Cardiac muscle cell (in vitro differentiated cells and primary cell): ENCODE data around the gene TSPAN9. TPM values are rescaled to one million over a fixed set of nuclear protein-coding genes. Genes with fewer than 3 reads are reported as not detected.

Source experiments
- DNase-seq, 2 donors: peaks; one replicate each; pipeline versions ENCODE4 v3.0.0 to v3.0.0-alpha.2; 2010 to 2017; ENCODE audit warnings: low read depth in 1 of 2, low spot score in 1 of 2
- H3K27ac ChIP-seq: fragments of 200-600 bp; sonication (generic); 2 replicates; pipeline ENCODE4 v1.5.1; 2016
- H3K27me3 ChIP-seq: fragments of 200-600 bp; sonication (generic); 2 replicates; pipeline ENCODE4 v1.6.0; 2016; ENCODE audit warnings: control low read depth
- H3K36me3 ChIP-seq: fragments of 200-600 bp; sonication (generic); 2 replicates; pipeline ENCODE4 v1.5.1; 2016; ENCODE audit warnings: control low read depth
- H3K4me1 ChIP-seq: fragments of 200-600 bp; sonication (generic); 2 replicates; pipeline ENCODE4 v1.8.1; 2017; ENCODE audit warnings: low read depth, mild to moderate bottlenecking, mixed run types
- H3K4me3 ChIP-seq: fragments of 200-600 bp; sonication (generic); 2 replicates; pipeline ENCODE4 v1.5.1; 2016; ENCODE audit warnings: mild to moderate bottlenecking
- H3K9me3 ChIP-seq: fragments of 200-600 bp; sonication (generic); 2 replicates; pipeline ENCODE4 v1.5.1; 2017; ENCODE audit warnings: low read depth, mild to moderate bottlenecking, control low read depth
- polyA plus RNA-seq: library from polyadenylated mRNA; unstranded; fragments of >200 nt; fragmentation: Nextera tagmentation; extraction: Ambion mirVana; gene quantifications from 2 replicates; pipeline ENCODE4 v1.2.1, GENCODE V29; 2016
- total RNA-seq: library from RNA; depleted of rRNA; stranded (reverse); fragments of >200 nt; gene quantifications from 2 replicates; pipeline ENCODE4 v1.2.3, GENCODE V29; 2016
- TF ChIP-seq, protein P1 (sequence below): IDR thresholded peaks from 2 replicates; pipeline ENCODE4 v1.5.1; 2012; ENCODE audit warnings: low read depth, mild to moderate bottlenecking, low read length

The TSPAN9 gene
- total and polyA plus RNA-seq, 2 experiments from 2014 or later, result 13.3 to 199 TPM

DNA sequence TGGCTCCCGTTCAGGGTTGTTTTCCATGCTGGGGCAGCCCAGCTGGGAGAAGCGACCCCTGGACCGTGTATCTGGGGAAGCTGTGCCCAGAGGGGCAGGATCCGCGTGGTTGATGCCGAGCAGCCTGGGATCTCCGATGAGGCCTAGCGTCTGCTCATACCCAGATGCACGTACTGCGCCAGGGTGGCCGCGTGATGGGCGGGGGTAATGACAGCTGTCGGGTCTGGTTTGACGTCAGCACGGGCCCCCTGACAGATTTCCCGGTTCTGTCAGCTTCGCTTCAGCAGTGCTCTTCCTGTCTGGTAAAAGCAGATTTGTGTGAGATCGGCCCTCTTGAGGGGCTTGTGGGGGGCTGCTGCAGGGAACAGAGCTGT is 147.3 kb downstream of the TSPAN9 start:
- TF ChIP-seq, protein P1, sequence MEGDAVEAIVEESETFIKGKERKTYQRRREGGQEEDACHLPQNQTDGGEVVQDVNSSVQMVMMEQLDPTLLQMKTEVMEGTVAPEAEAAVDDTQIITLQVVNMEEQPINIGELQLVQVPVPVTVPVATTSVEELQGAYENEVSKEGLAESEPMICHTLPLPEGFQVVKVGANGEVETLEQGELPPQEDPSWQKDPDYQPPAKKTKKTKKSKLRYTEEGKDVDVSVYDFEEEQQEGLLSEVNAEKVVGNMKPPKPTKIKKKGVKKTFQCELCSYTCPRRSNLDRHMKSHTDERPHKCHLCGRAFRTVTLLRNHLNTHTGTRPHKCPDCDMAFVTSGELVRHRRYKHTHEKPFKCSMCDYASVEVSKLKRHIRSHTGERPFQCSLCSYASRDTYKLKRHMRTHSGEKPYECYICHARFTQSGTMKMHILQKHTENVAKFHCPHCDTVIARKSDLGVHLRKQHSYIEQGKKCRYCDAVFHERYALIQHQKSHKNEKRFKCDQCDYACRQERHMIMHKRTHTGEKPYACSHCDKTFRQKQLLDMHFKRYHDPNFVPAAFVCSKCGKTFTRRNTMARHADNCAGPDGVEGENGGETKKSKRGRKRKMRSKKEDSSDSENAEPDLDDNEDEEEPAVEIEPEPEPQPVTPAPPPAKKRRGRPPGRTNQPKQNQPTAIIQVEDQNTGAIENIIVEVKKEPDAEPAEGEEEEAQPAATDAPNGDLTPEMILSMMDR, result no peak
- Histone ChIP-seq H3K27me3 (no peaks in the 10 kb centered on the region), H3K9me3 (no peaks in the 10 kb centered on the region), H3K36me3 (no peaks in the 10 kb centered on the region), H3K4me1 (peaks cover 34% of the 10 kb centered on the region), H3K4me3 (no peak overlapping the region), H3K27ac (peak overlapping the region; percentile 69)
- DNase-seq, result no peak

DNA sequence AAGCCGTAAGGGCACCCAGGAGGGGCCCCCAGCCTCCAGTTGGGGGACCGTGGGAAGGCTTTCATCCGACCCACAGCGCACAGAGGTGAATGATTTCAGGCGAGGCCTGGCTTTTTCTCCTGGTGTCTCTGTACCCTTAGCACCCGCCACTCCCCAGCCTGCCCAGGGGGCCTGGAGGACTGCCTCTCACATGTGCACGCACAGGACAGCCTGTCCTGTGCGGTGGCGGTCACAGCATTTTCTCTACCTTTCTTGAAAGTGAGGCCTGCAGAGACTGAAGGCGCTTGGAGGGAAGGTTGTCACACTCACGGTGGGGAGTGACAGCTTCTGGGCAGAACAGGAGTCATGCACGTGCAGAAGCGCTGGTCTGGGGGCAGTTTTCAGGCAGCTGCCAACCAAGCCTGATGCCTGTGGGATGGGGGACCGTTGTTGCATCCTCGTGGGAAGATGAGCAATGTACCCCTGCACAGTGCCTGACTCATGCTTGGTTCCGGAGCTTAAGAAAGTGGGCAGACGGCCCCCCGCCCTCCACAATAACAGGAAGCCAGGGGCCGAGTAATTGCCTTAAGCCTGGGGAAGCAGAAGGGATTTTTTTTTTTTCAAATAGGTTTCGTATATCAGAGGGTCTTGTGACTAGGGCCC is 148.1 kb downstream of the TSPAN9 start:
- peaks cover 30% of the 10 kb centered on the region for H3K4me1 ChIP-seq
- DNase-seq, result peak in 1 of 2 donors; percentile 53

DNA sequence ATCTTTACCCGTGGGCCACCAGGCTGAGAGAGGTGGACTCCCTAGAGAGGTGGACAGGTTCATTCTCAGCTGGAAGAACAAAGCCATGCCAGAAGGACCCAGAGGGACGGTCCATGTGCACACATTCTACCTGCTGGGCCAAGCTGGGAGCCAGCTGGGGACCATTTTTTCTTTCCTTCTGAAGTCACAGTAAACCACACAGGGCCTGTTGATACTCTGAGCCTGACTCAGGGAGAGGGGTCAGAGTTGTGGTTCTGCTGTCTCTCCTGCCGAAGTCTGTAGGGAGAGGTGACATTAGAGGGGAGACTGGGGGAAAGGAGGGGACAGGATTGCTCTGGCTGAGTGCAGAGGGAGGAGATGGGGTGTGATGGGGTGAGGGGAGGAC is 148.6 kb downstream of the TSPAN9 start:
- no peaks in the 10 kb centered on the region for H3K36me3 ChIP-seq
- TF ChIP-seq, protein P1, result no peak
- peaks cover 29% of the 10 kb centered on the region for H3K4me1 ChIP-seq
- no peak for DNase-seq
- no peaks in the 10 kb centered on the region for H3K9me3 ChIP-seq
- peak overlapping the region; percentile 69 for H3K27ac ChIP-seq
- no peaks in the 10 kb centered on the region for H3K27me3 ChIP-seq
- no peak overlapping the region for H3K4me3 ChIP-seq

More for the DNA sequence above, 148.1 kb downstream of the TSPAN9 start:
- Histone ChIP-seq H3K27me3 (no peaks in the 10 kb centered on the region), H3K27ac (peak overlapping the region; percentile 69), H3K36me3 (no peaks in the 10 kb centered on the region), H3K9me3 (no peaks in the 10 kb centered on the region), H3K4me3 (no peak overlapping the region)
- TF ChIP-seq, protein P1, result no peak

DNA sequence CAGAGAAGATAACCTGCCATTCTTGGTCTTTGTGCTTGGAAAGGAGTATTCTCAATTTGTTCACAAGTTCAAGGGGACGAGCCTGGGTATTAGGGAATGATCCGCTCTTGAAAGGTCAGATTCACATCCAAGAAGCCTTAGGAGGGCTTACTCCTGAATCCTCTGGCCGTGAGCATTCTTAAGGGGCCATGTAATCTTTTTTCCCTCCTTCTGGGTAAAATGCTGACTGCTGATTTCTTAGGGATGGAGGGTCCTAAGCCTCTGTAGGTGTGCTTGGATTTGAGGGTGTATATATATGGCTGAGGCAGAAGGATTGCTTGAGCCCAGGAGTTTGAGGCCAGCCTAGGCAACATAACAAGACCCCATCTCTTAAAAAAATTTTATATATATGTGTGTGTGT is 149.1 kb downstream of the TSPAN9 start:
- no peak for DNase-seq
- TF ChIP-seq, protein P1, result no peak
- H3K27ac ChIP-seq, result peak overlapping the region; percentile 69
- H3K4me3 ChIP-seq, result no peak overlapping the region
- H3K36me3 ChIP-seq, result no peaks in the 10 kb centered on the region
- H3K27me3 ChIP-seq, result no peaks in the 10 kb centered on the region
- H3K9me3 ChIP-seq, result no peaks in the 10 kb centered on the region
- H3K4me1 ChIP-seq, result peaks cover 31% of the 10 kb centered on the region

DNA sequence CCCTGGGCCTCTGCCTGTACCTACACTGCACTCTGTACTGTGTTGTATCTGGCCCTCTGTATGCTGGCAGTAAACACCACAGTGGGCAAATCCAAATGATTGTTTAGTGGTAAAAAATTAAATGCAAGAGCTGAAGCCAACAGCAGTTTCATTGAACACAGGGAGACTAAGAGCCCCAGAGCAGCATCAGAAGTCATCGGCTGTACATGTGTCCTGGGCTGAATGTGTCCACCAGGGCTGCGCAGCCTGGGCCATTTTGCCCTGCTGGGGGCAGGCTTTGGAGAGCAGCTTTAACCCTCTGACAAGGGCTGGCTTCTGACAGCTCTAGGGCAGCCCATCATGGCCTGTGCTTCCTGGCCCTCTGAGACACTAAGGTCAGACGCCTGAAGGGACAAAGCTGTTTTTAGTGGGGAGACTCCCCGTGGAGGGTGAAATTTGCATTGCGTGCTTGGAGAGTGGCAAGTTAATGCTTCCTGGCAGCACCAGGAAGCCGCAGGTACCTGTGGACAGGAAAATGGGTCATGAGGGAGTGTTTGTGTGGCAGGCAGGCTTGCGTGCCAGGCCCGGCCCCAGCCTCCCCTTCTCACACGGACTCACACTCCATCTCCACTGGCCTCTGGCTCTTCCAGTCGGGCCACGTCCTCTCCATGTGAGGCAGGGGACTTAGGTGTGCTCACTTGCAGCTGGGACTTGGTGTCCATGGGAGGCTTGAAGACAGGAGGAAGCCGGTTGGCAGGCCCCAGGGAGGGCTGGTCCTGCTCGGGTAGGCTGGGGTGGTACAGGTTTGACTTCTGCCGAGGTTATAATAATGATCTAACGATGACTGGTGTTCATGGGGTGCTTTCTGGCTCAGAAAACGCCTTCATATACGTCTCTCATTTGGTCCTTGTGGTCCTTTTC is 150.1 kb downstream of the TSPAN9 start:
- TF ChIP-seq, protein P1, result no peak
- H3K4me3 ChIP-seq, result no peak overlapping the region
- no peaks in the 10 kb centered on the region for H3K27me3 ChIP-seq
- H3K4me1 ChIP-seq, result peaks cover 40% of the 10 kb centered on the region
- no peaks in the 10 kb centered on the region for H3K9me3 ChIP-seq
- no peaks in the 10 kb centered on the region for H3K36me3 ChIP-seq
- H3K27ac ChIP-seq, result no peak overlapping the region
- DNase-seq, result no peak
